Retina (tissue), 1 donor: ENCODE measurements around the gene TMEM132A.

ENCODE experiments used
- DNase-seq: peaks from one replicate; pipeline ENCODE4 v3.0.0-alpha.2; 2016

Gene TMEM132A

GRCh38 chr11:60938500-60938899 lies 14.2 kb downstream of the TMEM132A start:
- DNase-seq: no peak

DNA sequence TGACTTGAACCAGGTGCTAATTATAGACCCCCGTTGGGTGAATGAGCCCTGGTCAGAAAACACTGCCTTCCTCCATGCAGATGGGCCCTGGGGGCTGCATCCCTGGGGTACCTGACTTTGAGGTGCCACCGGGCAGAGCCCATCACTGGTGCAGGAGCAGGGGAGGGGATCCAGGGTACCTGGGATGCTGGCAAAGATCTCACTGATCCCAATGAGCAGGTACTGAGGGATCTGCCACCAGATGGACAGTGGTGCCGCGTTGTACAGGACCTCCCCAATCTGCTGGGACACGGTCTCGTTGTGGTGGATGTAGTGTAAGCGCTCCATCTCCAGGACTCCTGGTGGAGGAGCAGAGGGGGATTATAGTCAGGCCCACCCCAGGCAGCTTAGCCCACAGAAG lies 15.0 kb downstream of the TMEM132A start:
- no peak for DNase-seq

- DNase-seq: no peak
Observed at GRCh38 chr11:60939855-60940254, 15.6 kb downstream of the TMEM132A start.

GRCh38 chr11:60941371-60942119 lies 17.3 kb downstream of the TMEM132A start:
- DNase-seq: no peak

GRCh38 chr11:60942219-60942618 lies 18.0 kb downstream of the TMEM132A start:
- no peak for DNase-seq

- no peak for DNase-seq
Observed at GRCh38 chr11:60942970-60943565, 18.8 kb downstream of the TMEM132A start.

GRCh38 chr11:60944490-60945294 lies 20.4 kb downstream of the TMEM132A start:
- no peak for DNase-seq

GRCh38 chr11:60945295-60945667 lies 21.0 kb downstream of the TMEM132A start:
- DNase-seq: no peak

DNA sequence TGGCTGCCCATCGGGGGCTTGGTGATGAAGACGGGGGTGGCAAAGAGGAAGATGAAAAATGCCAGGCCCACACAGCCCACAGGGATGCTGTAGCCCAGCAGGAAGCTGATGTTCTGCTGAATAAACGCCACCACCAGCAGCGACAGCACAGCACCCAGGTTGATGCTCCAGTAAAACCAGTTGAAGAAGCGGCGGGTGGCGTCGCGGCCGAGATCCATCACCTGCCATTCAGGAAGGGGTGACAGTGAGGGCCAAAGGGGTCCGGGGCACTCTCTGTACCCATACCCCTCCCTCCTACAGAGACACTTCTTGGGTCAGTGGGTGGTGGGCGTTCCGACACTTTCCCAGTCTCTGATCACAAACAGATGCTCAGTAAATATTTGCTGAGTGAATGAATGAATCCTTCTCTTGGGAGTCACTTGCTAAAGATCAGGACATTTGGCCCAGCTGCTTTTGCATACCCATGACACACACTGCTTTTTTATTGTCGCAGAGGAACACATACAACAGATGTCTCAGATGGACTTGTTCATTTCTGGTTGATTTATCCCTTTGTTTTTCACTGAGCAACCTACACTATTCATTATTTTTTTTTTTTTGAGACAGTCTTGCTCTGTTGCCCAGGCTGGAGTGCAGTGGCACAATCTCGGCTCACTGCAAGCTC lies 22.5 kb downstream of the TMEM132A start:
- DNase-seq: no peak

DNA sequence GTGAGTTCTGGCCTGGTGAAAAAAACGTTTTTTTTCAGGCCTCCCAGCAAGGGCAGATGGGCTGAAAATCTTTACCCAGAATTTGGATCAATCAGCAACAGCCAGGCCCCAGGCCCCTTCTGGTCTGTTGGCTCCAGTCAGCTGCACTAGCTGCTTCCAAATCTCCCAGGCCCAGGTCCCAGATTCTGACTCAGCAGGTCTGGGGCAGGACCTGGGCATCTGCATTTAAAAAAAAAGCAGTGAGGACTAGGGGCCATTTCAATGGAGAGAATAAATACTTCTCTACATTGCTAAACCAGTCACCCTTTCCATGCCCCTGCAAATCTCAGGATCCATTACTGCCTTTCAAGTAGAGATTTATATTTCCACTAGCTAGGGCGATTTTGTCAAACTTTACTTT lies 23.4 kb downstream of the TMEM132A start:
- peak; percentile 57 for DNase-seq

GRCh38 chr11:60948250-60948649 lies 24.0 kb downstream of the TMEM132A start:
- DNase-seq: no peak

- DNase-seq: no peak
Observed at GRCh38 chr11:60950024-60950423, 25.8 kb downstream of the TMEM132A start.

- peak; percentile 60 for DNase-seq
Observed at GRCh38 chr11:60950933-60951605, 26.8 kb downstream of the TMEM132A start.

DNA sequence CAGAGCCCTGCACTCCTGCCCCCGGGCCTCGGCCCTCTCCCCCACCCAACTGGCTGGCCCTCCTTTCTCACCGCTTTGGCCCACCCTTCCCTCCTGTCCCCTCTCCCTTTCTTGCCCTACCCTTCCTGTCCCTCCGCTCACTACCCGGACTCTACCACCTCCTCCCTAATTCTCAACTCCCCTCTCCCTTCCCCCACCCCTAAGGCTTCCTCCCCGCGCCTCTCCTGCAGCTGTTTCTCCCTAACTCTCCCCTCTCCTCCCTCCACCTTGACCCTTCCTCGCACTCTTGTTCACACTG lies 27.3 kb downstream of the TMEM132A start:
- DNase-seq: no peak

DNA sequence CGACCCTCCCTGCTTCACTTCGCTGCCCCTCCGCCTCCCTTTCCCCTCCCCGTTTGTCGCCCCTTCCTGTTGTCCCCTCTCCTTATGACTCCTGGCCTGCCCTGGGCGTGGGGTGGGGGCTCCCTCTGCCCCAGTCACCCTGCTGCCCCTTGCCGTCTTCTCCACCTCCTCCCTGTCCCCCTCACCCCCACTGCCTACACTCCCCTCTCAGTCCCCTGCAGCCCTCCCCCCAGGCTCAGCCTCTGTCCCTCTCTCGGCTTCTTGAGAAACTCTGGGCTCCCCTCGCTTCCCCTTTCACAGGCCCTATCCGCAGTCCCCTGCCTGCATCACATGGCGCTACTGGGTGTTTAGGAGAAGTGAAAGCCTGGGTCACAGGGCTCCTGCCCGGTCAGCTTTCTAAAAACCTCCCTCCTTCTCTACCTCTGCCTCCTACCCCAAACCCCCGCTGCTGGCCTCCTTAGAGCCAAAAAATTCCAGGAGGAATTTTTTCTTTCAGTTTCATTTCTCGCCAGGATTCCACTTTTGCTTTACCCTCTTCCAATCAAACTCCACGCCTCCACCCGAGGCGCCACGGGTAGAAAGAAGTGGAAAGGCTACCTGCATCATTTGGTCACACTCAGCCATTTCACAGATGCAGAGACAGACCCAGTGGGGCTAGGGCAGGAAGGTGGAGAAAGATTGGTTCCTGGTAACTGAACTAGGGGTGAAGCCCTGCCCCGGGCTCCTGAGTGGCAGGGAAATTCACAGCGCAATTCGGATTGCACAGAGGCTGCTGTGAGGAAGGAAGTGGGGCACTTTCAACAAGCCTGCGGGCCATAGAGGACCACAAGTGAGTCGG lies 27.9 kb downstream of the TMEM132A start, which contains the start of gene SLC15A3:
TSS of gene SLC15A3 (minus strand) at position 273 of the 838 bp plus-strand sequence. CDS start 625 bp downstream, outside the sequence.
- peak; percentile 54 for DNase-seq

- no peak for DNase-seq
Observed at GRCh38 chr11:60952742-60953170, 28.5 kb downstream of the TMEM132A start.

DNA sequence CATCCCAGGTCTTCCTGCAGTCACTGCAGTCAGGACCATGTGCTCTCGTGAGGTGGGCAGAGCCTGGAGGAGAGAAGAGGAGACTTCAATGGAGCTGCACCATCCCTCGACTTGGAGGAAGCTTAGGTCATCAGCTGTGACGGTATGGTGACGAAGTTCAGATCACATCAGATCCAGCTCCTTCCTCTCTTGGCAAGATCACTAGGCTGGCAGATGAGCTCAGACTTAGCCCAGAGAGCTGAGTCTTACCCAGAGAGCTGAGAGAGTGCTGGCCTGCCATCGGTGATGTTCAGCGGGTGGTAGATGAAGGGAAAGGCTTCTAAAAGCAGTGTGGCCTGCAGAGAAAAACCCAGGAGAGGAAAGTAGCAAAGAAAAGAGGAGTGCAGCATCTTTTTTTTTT lies 29.5 kb downstream of the TMEM132A start:
- DNase-seq: no peak

DNA sequence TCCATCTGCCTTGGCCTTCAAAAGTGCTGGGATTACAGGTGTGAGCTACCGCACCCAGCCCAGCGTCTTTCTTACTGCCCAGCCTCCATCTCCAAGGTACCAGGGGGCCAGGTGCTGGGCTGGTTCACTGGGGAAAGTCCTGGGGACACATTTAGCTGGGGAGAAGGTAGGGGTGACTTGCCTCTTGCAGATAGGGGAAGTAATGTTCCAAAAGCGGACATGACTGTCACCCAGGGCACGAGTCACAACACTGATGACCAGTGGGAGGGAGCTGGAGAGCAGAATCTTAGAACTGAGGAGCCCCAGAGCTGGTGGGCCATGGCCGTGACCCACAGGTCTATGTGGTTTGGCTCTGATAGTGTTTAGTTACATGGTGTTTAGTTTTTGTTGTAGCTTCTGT lies 30.2 kb downstream of the TMEM132A start:
- DNase-seq: no peak

- no peak for DNase-seq
Observed at GRCh38 chr11:60955571-60955970, 31.3 kb downstream of the TMEM132A start.

DNA sequence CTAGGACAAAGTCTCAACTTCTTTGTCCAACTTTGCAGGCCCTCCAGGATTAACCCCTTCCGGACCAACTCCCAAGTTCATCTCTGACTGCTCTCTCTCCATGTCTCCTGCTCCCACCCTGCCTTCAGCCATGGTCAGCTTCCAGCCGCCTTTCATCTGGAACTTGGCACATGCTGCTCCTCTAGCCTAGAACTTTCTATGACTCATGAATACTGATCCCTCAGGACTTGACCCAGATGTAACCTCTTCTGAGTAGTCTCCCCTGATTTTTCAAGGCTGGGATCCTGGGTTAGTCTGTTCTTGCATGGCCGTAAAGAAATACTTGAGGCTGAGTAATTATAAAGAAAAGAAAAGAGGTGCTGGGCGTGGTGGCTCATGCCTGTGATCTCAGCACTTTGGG lies 32.9 kb downstream of the TMEM132A start:
- DNase-seq: no peak

DNA sequence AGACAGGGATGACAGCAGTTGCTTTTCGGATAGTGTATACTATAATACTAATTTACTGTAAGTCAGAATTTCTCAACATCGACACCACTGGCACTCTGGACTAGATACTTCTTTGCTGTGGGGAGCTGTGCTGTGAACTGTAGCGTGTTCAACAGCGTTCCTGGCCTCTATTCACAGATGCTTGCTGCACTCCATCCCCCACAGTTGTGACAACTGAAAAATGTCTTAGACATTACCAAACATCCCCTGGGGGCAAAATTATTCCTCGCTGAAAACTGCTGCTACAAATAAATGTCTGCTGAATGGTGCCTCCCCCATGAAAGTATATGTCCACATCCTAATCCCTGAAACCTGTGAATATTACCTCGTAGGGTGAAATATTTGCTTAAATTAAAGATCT lies 35.2 kb downstream of the TMEM132A start:
- no peak for DNase-seq

DNA sequence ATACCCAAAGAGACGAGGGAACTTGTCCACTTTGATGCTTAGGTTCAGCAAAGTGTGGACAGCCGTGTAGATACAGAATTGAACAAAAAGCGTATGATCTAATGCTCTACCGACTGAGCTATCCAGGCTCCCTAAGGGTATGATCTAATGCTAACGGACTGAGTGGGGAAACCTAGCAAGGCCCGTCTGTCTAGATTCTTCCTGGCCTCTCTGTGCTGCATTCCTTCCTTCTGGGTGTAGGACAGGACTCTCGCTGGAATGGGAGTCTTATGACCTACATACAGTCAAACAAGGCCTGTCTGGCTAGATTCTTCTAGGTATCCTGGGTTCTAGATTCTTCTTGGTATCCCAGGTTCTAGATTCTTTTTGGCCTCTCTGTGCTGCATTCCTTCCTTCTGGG lies 36.1 kb downstream of the TMEM132A start:
- no peak for DNase-seq
